NCI-H2107 (cell line): Measurements from ENCODE around the gene GRIN2C.
"Not testable (repeated sequence)": the region's sequence is repeated elsewhere in the genome, so short reads cannot be mapped to it uniquely, and the experiment has no call there.

Source experiments
- DNase-seq: peaks from one replicate; lab custom pipeline; 2025; lab: John Stamatoyannopoulos, UW

GRIN2C gene

DNA sequence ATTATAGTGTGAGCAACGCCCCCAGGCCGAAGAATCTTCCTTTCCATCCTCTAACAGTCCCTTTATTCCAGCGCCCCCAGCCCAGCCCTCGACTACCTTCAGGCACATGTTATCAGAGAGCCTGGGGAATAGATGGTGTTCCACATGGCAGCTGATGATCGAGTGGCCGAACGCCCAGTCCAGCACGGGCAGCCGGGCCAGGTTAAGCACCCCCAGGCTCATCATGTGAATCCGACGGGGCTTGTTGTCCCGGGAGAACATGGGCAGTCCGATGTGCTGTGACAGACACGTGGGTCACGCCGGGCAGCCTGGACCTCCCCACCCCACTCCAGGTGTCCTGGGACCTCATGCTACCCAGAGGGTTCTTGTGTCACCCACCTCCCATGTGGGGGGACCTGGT is 19.6 kb upstream of the GRIN2C start:
- no peak for DNase-seq

DNA sequence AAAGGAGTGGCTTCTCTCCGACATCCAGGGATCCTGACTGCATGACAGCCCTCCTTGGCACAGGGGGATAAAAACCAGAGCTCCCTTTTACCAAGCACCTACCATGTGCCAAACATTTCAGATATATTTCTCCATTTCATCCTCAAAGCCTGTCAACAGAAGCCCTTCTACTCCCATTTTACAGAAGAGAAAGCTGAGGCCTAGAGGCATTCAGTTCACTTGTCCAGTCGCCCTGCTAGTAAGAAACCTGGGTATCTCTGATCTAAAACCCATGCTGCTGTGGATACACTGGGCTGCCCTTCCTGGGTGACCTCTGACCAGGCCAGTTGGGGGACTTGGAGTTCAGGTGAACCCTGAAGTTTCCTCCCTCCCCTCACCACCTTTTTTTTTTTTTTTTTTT is 19.0 kb upstream of the GRIN2C start:
- DNase-seq = no peak

DNA sequence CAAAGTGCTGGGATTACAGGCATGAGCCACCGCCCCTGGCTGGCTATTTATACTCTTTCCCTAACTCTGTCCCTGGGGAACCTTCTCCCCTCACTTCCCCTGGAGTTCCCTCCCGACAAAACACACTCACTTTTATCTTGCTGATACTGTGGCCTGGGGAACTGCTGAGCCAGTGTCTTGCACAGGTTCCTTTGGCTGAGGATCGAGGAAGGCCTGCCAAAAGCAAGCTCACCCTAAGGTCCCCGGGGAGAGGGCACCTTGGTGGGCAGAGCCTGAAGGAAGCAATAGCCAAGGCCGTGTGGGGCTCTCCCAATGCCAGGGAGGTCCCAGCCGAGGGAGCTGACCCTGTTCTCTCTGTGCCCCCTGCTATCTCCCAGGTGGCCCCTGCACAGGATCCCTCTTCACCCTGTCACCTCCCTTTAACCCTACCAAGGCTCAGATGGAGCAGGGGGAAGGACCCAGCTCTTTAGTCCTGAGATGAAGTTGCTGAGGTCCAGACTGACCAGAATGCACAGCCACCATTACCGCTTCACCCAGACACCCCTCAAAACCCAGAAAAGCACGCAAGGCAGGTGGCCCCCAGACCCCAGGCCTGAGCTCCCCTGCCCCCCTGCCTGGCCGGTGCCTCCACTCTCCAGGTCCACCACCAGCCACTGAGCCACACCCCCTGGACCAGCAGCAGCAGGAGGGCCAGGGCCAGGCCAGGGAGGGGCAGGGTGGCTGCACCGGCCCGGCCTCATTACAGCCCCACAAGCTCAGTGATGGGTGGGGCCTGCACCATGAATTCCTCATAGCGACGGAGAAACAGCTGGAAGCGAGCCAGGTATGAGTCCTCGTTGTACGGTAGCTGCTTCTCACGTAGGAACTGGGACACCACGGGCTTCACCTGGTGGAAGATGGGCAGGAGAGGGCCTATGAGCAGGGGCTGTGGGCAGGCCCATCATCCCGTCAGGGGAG is 18.2 kb upstream of the GRIN2C start:
- DNase-seq = no peak

DNA sequence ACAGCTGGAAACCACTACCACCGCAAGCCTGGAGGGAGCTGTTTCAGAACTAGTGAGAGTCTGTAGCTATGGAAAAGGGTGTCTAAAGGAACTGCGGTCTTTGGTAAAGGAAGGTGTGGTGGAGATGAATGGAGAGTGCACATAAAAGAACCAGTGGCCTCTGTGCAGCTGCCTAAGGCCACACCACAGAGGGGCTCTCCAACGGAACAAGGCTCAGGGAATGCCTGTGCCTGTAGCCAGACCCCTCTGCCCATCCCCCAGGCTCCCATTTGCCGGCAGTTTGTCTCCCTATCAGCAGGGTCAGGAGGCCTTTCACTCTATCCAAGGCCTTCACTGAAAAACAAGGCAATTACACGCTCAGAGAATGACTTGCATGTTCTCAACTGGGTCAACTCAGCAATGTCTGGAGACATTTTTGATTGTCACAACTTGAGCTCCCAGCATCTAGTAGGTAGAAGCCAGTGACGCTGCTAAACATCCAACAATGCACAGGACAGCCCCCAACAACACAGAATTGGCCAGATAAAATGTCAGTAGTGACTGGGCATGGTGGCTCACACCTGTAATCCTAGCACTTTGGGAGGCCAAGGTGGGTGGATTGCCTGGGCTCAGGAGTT is 16.4 kb upstream of the GRIN2C start:
- DNase-seq = no peak

DNA sequence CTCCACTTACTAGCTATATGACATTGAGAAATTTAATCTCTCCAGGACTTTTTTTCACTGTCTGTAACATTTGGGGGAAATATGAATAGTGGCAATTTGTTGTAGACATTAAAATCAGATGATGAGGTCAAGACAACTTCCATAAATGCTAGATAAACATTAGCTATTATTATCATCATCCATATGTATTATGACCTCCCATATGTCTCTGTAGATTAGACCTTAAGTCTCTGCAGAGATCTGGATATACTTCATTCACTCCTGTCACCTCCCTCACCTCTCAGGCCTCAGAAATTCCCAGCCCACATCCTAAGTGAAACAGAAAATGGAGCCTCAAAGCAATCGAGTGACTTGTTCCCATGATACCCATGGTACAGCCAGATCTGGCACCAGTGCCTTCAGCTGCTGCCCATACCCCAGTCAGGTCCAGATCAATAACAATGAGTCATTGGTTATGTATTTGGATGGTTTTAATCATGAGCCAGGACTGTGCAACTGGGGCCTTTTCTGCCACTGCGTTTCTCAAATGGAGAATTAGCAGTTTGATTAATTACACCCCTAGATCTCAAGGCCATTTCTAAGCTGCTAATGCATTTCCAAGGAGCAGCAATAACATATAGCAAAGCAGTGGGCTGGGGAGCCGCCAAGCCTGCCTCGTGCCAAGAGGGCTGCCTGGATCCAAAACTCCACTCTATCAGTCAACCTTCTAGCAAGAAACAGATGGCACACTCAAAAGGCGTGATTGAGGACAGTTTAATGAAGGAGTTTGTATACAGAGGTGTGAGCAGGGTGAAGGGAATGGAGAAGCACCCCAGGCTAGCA is 15.7 kb upstream of the GRIN2C start:
- DNase-seq = no peak

DNA sequence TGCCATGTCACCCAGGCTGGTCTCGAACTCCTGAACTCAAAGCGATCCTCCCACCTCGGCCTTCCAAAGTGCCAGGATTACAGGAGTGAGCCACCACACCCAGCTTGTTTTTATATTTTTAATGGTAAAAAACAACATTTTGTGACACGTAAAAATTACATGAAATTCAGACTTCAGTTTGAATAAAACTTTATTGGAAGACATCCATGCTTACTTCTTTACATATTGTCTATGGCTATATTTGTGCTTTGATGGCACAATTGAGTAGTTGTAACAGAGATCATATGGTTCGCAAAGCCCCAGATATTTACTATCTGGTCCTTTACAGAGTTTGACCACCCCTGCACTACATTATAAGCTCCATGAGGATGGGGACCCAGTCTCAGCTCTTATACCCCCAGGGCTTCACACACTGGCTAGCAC is 14.9 kb upstream of the GRIN2C start:
- DNase-seq = no peak

DNA sequence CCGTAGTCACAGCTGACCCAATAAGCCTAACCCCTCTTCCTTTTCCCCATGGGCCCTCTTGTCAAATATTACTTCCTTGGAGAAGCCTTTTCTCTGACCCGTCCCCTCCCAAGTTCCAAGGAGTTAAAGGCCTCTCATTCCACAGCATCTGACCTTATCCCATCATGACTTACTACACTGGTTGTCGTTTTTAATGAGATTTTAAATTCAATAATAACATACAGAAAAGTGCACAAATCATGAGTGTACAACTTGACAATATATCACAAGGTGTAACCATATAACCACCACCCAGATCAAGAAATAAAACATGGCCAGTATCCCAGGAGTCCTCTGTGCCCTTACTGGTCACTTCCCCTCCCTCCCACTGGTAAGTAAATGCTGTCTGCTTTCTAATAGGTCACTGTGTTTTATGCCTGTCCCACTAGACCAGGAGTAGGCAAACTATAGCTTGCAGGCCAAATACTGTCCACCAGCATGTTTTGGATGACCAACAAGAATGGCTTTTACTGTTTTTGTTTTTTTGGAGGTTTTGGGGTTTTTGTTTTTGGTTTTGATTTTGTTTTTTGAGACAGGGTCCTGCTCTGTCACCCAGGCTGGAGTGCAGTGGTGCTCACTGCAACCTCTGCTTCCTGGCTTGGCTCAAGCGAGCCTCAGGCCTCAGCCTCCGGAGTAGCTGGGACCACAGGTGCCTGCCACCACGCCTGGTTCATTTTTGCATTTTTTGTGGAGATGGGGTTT is 14.4 kb upstream of the GRIN2C start:
- no peak for DNase-seq

DNA sequence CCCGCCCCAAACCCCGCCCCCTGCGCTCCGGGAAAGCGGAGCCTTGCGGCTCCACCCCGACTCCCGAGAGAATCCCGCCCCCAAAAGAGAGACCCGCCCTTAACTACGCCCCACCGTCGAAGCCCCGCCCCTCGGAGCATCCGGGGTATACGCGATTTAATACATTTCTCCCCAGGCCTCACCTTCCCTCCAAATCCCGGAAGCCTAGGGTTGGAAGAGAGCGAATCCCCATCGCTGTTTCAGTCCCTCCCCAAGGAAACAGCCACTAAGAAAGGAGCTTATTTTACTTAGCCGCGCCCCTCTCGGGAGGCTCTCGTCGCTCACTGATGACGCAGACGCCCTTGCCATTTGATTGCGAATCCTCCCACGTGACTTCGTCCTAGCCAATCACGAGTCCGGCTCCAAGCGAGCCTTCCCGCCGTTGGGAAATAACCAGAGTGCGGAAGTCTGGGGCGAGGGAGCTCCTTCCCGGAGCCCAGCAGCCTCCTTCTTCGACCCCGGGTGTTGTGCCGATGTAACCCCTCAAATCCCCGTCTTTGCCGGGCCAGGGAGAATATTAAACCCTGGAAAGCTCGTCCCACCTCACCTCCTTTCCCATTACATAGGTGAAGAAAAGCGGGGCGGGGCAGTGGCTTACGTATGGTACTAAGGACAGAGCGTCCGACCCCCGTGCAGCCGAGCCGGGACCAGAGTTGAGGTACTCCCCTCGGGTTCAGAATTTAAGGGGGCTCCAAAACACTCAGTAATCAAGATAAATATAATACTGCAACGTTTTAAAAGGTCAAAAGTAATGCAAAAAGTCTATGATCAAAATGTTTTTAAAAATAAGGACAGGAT is 13.6 kb upstream of the GRIN2C start:
- peak; percentile 96 for DNase-seq

DNA sequence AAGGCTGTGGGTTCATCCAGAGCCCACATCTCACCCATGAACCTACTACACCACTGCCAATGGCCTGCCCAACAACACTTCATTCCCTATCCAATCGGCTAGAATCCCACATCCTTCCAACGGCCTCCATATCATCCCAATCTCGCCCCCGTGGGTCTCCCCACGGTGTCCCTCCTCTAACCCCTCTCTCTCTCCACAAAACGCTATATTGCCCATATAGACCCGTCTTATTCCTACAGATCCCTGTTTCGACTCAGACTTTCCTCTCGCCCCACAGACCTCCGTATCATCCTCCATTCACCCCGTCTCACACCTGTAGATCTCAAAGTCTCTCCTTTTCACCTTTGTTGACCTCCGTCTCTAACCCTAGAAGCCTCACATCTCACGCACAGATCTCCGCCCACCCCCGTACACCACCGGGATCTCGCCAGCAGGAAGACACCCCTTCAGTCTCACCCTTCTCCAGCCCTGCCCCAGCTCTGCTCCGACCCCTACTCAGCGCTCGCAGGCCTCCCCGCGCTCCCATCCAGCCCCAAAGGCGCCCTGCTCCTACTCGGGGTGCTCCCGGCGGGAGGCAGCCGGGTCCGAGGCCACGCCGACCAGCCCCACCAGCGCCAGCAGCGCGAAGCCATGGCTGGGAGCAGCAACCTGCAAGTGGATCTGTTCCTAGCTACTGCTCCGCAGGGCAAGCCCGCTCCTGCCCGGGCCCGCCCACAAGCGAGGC is 12.8 kb upstream of the GRIN2C start, which contains the start of gene FDXR:
FDXR (minus strand) TSS at position 682 of the 724 bp plus-strand sequence; CDS start at position 632, 50 bp downstream.
- no peak for DNase-seq

DNA sequence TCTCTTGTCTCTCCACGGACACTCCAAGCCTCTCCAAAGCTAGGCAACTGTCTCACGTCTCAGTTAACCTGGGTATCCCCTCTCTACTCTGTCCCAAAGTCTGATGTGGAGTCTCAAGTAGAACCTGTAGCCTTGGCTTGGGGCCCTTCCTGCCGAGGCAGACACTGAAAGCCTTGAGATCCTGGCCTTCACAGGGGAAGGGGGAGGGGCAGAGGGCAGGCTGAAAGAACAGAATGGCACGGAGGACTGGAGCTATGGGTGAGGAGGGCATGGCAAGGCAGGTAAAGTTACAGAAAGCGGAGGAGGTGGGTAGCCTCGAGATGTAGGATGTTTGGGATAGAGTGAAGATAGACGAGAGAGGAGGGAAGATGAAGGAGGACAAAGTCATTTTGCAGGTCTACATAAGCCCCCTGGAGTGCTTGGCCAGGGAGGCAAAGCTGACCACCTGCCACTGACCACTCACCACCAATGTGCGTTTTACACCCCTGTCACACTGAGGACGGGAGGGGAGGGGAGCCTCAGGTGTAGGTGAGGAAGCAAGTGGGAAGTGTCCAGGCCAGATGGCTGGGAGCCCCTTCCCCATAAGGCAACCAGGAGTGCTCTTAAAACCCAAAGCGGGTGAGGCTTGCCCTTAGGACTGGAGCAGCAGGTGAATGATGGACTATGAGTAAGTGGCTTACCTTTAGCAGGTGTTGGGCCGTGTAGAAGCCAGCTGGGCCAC is 11.8 kb upstream of the GRIN2C start:
- no peak for DNase-seq

DNA sequence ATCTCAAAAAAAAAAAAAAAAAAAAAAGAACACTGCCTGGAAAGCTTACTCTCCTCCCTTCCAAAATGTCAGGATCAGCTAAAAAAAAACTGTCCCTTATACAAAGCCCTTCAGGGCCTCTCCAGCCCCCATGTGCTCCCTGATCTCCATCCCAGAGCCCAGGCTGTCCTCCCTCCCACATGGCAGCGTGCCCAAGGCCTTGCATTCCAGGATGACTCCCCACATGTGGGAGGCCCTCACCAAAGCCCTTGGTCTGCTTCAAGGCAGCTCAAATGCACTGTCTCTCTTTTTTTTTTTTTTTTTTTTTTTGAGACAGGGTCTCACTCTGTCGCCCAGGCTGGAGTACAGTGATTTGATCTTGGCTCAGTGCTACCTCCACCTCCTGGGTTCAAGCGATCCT is 10.8 kb upstream of the GRIN2C start:
- DNase-seq = no peak

DNA sequence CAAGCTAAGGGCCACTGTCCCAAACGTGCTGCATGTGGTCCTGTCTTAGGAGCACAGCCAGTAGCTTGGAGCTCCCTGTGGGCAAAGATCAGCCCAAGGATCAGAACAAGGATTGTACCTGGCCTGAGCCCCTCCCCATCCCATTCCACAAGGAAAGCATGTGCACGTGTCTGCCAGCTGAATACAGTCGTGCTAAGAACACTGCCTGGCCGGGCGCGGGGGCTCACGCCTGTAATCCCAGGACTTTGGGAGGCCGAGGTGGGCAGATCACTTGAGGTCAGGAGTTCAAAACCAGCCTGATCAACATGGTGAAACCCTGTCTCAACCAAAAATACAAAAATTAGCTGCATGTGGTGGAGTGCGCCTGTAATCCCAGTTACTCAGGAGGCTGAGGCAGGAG is 10.3 kb upstream of the GRIN2C start:
- not testable (repeated sequence) for DNase-seq

DNA sequence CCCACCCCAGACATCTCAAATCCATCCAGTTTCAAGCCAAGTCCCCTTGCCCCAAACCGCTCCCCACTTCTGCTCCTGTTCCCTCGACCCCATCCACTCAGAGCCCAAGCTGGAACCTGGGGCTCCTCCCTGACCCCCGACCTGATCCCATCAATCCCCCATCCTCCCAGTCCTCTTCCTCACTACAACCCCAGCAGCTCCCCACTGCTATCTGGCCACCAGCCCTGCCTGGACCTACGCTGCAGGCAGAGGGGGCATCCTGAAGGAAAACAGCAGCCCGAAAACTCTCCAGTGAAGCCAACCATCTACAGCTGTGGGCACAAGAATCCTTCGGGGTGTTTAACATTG is 9.2 kb upstream of the GRIN2C start:
- no peak for DNase-seq

DNA sequence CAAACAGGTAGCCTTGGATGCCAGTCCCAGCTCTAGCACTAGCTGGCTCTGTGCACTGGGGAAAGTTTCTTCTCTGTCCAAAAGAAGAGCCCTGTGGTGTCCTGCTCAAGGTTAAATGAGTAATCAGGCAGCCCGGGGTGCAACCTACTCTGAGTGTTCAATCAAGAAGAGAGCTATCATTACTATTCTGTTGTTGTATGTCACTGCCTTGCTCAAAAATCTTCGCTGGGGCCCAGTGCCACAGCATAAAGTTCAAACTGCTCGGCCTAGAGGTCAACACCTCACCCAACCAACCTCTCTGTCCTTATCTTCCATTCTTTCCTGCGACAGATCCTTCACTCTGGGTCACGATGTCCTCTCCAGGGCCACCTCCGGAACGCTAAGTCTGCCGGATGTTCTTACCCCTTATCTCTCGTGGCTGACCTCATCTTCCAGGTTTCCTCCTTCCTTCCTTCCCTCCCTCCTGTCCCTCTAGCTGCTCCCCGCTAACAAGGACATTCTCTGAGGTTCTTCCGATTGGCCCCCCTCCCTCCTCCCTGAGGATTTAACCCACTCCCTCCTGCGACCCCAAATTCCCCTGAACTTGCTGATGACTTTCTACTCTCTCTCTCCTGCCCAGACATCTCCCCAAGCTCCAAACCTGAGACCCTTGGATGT is 8.7 kb upstream of the GRIN2C start:
- no peak for DNase-seq

DNA sequence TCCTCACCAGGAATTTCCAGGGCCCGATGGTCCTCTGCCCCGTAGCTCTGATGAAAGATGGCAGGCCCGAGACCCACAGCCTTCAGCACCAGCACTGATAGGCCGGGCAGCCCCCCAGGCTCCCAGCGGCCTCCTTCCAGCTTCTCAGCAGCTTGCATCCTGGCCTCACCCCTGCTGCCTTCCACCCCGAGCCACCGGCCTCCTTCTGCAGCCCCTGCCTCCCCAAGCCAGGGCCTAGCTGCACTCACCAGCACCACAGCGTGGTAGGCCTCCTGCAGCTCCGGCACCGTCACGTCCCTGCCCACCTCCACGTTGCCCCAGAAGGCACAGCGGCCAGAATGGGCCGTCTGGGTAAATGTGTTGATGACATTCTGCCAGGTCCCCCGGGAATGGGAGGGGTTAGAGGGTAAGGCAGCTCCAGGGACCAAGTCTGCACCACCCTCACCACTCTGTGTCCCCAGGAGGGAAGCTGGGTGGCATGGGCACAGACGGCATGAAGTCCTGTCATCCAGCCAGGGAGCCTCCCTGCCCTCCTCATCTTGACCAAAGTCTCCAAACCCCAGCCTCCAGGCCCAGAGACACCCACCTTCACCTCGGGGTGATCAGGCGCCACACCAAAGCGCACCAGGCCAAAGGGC is 6.6 kb upstream of the GRIN2C start:
- no peak for DNase-seq

DNA sequence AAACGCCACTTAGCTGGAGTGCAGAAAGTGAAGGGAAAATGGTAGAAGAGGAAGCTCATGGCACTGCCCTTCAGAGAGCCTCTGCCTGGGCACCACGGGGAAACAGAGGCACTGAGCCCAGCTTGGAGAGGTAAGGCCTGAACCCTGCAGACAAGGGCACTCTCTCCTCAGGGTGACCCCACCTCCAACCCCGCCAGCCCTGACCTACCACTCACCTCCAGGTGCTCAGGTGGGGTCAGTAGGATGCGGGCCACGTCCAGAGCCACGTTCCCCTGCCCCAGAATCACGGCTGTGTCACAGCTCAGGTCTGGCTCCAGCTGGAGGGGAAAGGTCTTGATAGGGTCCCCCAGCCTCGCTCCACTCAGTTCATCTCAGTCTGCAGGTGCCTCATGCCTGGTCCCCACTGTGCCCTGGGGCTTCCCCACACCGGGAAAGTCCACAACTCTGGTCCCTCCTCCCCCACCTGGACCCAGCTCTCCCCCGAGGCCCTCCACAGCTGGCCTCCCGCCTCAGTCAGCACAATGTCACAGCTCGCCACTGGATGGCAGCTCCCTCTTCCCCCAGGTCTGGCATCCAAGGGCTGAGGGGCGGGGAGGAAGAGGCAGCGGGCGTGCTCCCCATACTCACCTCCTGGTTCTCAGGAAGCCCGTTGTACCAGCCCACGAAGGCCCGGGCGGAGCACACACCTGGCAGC is 6.0 kb upstream of the GRIN2C start:
- DNase-seq = no peak

DNA sequence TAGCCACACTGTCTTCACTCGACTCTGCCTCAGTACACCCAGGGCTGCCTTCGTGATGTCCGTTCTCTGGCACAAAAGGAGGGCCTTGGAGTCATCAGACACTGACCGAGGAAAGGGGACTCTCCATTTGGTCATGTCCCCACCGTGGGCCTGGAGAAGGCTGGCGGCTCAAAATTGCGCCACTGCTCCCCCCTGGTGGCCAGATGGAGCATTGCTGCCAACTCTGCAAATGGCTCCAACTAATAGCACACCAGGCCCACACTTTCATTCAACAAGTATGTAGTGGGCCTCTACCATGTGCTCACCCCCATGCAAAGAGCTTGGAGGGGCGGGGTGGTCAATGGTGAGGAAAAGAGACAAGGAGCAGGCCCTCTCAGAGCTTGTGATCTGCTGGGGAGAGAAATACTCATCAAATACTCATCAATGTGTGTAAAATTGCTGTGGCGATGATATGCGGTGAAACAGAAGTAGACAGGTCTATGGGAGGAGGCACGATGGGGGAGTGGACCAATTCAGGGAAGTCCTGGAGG is 5.2 kb upstream of the GRIN2C start:
- no peak for DNase-seq
